Measurements from ENCODE around the gene MAGI2. TPM values are rescaled to one million over a fixed set of nuclear protein-coding genes. Genes with fewer than 3 reads are reported as not detected.

MAGI2 gene
- total RNA-seq, 1 donor from 2014 or later, result 11.4 TPM

- Mint-ChIP-seq H3K27me3 (no peaks in the 10 kb centered on the region), H3K36me3 (ENCODE audit: insufficient read depth) (no peaks in the 10 kb centered on the region)
These were observed 1191.7 kb downstream of the MAGI2 start for GRCh38 chr7:78261739-78262138.

DNA sequence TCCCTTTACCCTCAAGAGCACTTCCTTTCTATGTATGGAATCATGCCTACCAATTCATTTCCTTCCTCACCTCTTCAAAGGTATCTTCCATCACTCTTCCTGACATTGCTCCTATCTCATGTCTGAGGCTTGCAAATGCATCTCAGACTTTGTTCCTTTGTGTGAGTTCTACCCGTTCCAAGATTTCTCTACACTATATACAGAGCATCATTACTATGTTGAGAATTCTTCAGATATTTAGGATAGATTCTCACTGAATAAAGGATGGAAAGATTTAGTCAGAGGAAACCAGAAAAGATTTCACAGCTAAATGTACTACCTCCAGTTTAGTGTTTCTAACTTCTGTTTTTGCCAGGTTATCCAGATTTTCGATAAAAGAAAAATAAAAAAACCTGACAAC, 1192.2 kb downstream of the MAGI2 start:
- TF ChIP-seq, protein P1, sequence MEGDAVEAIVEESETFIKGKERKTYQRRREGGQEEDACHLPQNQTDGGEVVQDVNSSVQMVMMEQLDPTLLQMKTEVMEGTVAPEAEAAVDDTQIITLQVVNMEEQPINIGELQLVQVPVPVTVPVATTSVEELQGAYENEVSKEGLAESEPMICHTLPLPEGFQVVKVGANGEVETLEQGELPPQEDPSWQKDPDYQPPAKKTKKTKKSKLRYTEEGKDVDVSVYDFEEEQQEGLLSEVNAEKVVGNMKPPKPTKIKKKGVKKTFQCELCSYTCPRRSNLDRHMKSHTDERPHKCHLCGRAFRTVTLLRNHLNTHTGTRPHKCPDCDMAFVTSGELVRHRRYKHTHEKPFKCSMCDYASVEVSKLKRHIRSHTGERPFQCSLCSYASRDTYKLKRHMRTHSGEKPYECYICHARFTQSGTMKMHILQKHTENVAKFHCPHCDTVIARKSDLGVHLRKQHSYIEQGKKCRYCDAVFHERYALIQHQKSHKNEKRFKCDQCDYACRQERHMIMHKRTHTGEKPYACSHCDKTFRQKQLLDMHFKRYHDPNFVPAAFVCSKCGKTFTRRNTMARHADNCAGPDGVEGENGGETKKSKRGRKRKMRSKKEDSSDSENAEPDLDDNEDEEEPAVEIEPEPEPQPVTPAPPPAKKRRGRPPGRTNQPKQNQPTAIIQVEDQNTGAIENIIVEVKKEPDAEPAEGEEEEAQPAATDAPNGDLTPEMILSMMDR (IDR thresholded peaks at IDR 0.05; ENCODE audit: unreplicated experiment), result no peak
- peaks cover 3% of the 10 kb centered on the region for H3K4me1 Mint-ChIP-seq (ENCODE audit: low read depth)
- no peak for DNase-seq (ENCODE audit: low spot score, unreplicated experiment)
- no peak overlapping the region for H3K27ac Mint-ChIP-seq
- H3K9me3 Mint-ChIP-seq (ENCODE audit: low read depth), result peaks cover 4% of the 10 kb centered on the region
- no peaks in the 10 kb centered on the region for H3K36me3 Mint-ChIP-seq (ENCODE audit: insufficient read depth)
- no peaks in the 10 kb centered on the region for H3K27me3 Mint-ChIP-seq
- H3K4me3 Mint-ChIP-seq (ENCODE audit: low read depth), result no peak overlapping the region

More at GRCh38 chr7:78261739-78262138, 1191.7 kb downstream of the MAGI2 start:
- TF ChIP-seq, protein P1 (IDR thresholded peaks at IDR 0.05; ENCODE audit: unreplicated experiment), result no peak
- Mint-ChIP-seq H3K9me3 (ENCODE audit: low read depth) (peaks cover 4% of the 10 kb centered on the region), H3K4me3 (ENCODE audit: low read depth) (no peak overlapping the region), H3K4me1 (ENCODE audit: low read depth) (peaks cover 3% of the 10 kb centered on the region), H3K27ac (no peak overlapping the region)
- DNase-seq (ENCODE audit: low spot score, unreplicated experiment), result no peak

GRCh38 chr7:78260826-78261225, 1192.6 kb downstream of the MAGI2 start:
- TF ChIP-seq, protein P1 (IDR thresholded peaks at IDR 0.05; ENCODE audit: unreplicated experiment), result no peak
- H3K27me3 Mint-ChIP-seq, result no peaks in the 10 kb centered on the region
- DNase-seq (ENCODE audit: low spot score, unreplicated experiment), result no peak
- no peak overlapping the region for H3K27ac Mint-ChIP-seq
- no peaks in the 10 kb centered on the region for H3K36me3 Mint-ChIP-seq (ENCODE audit: insufficient read depth)
- no peak overlapping the region for H3K4me3 Mint-ChIP-seq (ENCODE audit: low read depth)
- peaks cover 3% of the 10 kb centered on the region for H3K4me1 Mint-ChIP-seq (ENCODE audit: low read depth)
- peaks cover 4% of the 10 kb centered on the region for H3K9me3 Mint-ChIP-seq (ENCODE audit: low read depth)

DNA sequence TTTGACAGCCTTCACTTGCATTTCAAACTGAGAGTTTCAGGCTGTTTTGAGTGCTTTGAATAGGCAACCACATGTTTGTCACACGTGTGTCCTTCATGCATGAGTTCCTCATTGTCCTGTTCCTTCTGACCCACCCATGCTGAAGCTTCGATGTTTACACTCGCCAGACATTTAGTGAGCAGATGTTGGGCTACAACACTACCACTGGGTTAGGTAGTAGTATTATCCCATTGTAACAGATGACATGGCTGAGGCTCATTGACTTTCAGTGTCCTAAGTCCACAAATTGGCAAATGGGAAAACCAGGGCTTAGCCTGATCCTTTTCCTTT, 1198.8 kb downstream of the MAGI2 start:
- Mint-ChIP-seq H3K4me1 (ENCODE audit: low read depth) (no peaks in the 10 kb centered on the region), H3K4me3 (ENCODE audit: low read depth) (no peak overlapping the region), H3K27me3 (no peaks in the 10 kb centered on the region), H3K27ac (no peak overlapping the region), H3K36me3 (ENCODE audit: insufficient read depth) (no peaks in the 10 kb centered on the region), H3K9me3 (ENCODE audit: low read depth) (no peaks in the 10 kb centered on the region)
- DNase-seq (ENCODE audit: low spot score, unreplicated experiment), result no peak
- TF ChIP-seq, protein P1 (IDR thresholded peaks at IDR 0.05; ENCODE audit: unreplicated experiment), result no peak

GRCh38 chr7:78253850-78254725, 1199.4 kb downstream of the MAGI2 start:
- DNase-seq (ENCODE audit: low spot score, unreplicated experiment), result no peak
- Mint-ChIP-seq H3K4me1 (ENCODE audit: low read depth) (no peaks in the 10 kb centered on the region), H3K36me3 (ENCODE audit: insufficient read depth) (no peaks in the 10 kb centered on the region), H3K27me3 (no peaks in the 10 kb centered on the region), H3K4me3 (ENCODE audit: low read depth) (no peak overlapping the region), H3K27ac (no peak overlapping the region), H3K9me3 (ENCODE audit: low read depth) (peaks cover 4% of the 10 kb centered on the region)
- TF ChIP-seq, protein P1 (IDR thresholded peaks at IDR 0.05; ENCODE audit: unreplicated experiment), result no peak
